Measurements from ENCODE around the gene RFC5.
"Not testable (repeated sequence)": the region's sequence is repeated elsewhere in the genome, so short reads cannot be mapped to it uniquely, and the experiment has no call there.

RFC5 gene

GRCh38 chr12:118052324-118053070 is 36.0 kb downstream of the RFC5 start:
- DNase-seq (ENCODE audit: low read depth in 2 of 2), result no peak

- no peak for DNase-seq (ENCODE audit: low read depth in 2 of 2)
Observed at GRCh38 chr12:118053071-118053985, 36.8 kb downstream of the RFC5 start.

GRCh38 chr12:118055144-118055557 is 38.6 kb downstream of the RFC5 start:
- DNase-seq (ENCODE audit: low read depth in 2 of 2), result peak; percentile 24 to 43

- no peak for DNase-seq (ENCODE audit: low read depth in 2 of 2)
Observed at GRCh38 chr12:118055865-118056773, 39.6 kb downstream of the RFC5 start.

GRCh38 chr12:118058227-118058626 is 41.7 kb downstream of the RFC5 start:
- no peak for DNase-seq (ENCODE audit: low read depth in 2 of 2)

GRCh38 chr12:118058881-118059280 is 42.4 kb downstream of the RFC5 start:
- no peak for DNase-seq (ENCODE audit: low read depth in 2 of 2)

GRCh38 chr12:118059341-118060191 is 43.1 kb downstream of the RFC5 start:
- no peak for DNase-seq (ENCODE audit: low read depth in 2 of 2)

- no peak for DNase-seq (ENCODE audit: low read depth in 2 of 2)
Observed at GRCh38 chr12:118060301-118061010, 44.0 kb downstream of the RFC5 start.

- DNase-seq (ENCODE audit: low read depth in 2 of 2), result peak; percentile 3 to 31
Observed at GRCh38 chr12:118061011-118061872, 44.7 kb downstream of the RFC5 start, which contains the start of gene WSB2. TSS of gene WSB2 (minus strand) at chr12:118061179. CDS start at chr12:118061048, 131 bp downstream.

GRCh38 chr12:118061873-118062843 is 45.7 kb downstream of the RFC5 start:
- no peak for DNase-seq (ENCODE audit: low read depth in 2 of 2)

- no peak for DNase-seq (ENCODE audit: low read depth in 2 of 2)
Observed at GRCh38 chr12:118063576-118064391, 47.3 kb downstream of the RFC5 start.

- DNase-seq (ENCODE audit: low read depth in 2 of 2), result no peak
Observed at GRCh38 chr12:118064608-118065007, 48.1 kb downstream of the RFC5 start.

- DNase-seq (ENCODE audit: low read depth in 2 of 2), result no peak
Observed at GRCh38 chr12:118065380-118065779, 48.9 kb downstream of the RFC5 start.

- DNase-seq (ENCODE audit: low read depth in 2 of 2), result no peak
Observed at GRCh38 chr12:118068445-118068844, 51.9 kb downstream of the RFC5 start.

- no peak for DNase-seq (ENCODE audit: low read depth in 2 of 2)
Observed at GRCh38 chr12:118070650-118071049, 54.1 kb downstream of the RFC5 start.

- no peak for DNase-seq (ENCODE audit: low read depth in 2 of 2)
Observed at GRCh38 chr12:118073768-118074167, 57.3 kb downstream of the RFC5 start.

GRCh38 chr12:118081521-118081920 is 65.0 kb downstream of the RFC5 start:
- not testable (repeated sequence) for DNase-seq (ENCODE audit: low read depth in 2 of 2)
